DMS 273 treated with DMSO at 0.1 percent for 48 hours (cell line): ENCODE data around the gene SLC35F1.
"Not testable (repeated sequence)": the region's sequence is repeated elsewhere in the genome, so short reads cannot be mapped to it uniquely, and the experiment has no call there.

ENCODE experiments used
- DNase-seq: peaks from one replicate; lab custom pipeline; 2025; lab: John Stamatoyannopoulos, UW

The SLC35F1 gene

DNA sequence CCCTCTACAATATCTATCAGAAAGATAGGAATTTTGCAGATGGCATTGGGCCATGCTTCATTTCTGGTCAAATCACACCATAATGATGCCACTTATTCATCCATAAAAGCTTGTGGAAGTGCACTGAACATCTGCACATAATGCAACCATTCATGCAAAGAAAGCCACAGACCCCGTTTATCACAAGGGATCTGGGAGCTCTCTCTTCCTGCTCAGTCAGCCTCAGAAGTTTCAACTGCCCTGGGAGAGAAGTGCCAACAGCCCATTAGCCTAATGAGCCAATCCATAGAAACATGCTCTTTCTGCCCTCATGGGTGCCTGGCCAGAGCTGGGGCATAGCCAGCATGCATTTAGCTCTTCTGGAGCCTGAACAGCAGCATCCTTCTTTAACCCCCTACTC, 85.8 kb downstream of the SLC35F1 start:
- DNase-seq, result no peak

DNA sequence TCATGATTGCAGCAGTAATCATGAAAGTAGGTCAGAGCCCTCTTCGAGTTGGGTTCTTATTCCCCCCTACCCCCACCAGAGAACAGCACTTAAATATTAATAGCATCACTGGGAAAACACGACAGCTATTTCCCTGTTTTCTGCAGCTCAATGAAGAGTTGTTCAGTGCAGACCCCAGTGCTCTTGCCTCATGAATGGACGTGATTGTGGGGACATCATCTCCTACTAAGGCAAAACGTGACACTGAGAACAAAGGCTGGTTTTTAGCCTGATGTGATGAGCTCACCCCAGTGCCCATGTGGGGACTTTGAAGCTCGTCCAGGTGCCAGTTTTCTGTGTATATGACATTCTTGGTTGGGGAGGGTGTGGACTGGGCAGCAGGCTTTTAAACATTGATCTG, 105.9 kb downstream of the SLC35F1 start:
- no peak for DNase-seq

DNA sequence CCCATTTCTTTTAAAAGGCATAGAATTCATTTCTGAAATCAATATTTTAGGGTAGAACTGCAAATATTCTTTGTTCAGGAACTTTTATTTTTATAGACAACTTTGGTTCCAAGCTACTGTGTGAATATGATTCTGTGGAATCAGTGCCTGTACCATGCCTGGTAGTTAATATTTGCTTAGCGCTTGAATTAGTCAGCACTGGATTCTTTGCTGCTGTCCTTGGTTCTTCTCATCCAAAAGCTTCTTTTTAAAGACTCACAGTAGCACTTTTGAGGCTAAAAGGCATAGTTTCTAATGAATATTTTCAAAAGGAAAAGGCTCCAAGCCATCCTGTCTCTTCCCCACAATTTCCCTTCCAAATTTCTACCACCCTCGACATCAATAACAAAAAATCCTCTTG, 109.5 kb downstream of the SLC35F1 start:
- DNase-seq, result no peak

DNA sequence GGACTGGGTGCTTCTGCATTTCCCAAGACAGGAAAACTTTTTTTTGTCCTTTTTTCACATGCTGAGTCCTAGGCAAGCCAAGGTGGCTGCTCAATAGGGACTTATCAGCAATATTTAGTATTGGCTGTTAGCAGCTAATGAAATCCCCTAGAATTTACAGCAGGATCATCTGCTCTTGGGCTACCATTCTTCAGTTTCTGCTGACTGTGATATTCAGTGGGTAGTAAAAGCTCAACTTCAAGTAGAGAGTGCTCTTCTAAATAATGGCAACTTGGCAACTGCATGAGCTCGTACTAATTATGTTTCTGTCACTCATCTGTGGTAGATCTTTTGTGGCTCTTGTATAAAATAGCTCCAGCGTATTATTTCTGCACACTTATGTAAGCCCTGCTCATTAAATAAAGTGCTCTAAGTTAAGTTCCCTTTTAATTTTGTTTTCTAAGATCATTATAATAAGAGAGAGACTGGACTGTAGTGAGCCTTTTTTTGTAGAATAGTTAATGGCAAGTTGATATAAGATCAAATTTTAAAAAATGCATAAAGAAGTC, 110.3 kb downstream of the SLC35F1 start:
- no peak for DNase-seq

DNA sequence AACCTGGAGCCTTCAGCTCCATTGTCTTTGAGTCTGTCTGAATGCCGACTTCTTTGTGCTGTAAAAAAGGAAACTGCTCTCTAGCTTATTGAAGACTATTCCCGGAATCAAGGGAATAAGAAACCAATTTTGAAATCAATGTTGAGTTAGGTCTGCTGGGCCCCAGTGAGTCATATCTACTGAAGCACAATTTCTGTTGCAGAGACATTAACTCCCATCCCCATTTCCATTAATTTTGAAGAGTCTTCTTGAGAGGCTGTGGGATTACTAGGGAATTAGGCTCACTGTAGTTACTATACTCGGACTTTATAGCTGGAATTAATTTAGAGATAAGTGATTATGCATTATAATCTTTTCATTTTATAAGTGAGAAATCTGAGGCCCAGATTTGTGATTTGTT, 116.7 kb downstream of the SLC35F1 start:
- DNase-seq, result no peak

DNA sequence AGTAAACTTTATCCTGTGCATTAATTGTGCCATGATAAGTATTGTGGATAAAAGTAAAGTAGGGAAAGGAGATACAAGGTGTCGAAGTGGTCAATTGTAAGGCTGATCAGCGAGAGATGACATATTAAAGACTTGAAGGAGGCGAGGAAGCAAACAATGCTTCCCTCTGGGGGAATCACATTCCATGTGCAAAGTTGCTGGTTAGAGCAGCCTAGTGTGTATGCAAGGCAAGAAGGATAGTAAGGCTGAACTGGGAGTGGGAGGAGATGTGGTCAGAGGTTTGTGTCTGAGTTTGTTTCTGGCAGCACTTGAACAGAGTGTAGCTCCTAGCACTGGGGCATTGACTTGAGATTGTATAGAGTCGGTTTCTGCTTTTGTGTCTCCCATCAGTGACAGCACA, 122.9 kb downstream of the SLC35F1 start:
- no peak for DNase-seq

DNA sequence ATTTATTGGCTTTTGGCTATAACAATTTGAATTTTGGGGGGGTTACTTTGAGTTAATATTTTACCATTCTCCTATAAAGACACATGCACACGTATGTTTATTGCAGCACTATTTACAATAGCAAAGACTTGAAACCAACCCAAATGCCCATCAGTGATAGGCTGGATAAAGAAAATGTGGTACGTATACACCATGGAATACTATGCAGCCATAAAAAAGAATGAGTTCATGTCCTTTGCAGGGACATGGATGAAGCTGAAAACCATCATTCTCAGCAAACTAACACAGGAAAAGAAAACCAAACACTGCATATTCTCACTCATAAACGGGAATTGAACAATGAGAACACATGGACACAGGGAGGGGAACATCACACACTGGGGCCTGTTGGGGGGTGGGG, 130.4 kb downstream of the SLC35F1 start:
- DNase-seq, result not testable (repeated sequence)

DNA sequence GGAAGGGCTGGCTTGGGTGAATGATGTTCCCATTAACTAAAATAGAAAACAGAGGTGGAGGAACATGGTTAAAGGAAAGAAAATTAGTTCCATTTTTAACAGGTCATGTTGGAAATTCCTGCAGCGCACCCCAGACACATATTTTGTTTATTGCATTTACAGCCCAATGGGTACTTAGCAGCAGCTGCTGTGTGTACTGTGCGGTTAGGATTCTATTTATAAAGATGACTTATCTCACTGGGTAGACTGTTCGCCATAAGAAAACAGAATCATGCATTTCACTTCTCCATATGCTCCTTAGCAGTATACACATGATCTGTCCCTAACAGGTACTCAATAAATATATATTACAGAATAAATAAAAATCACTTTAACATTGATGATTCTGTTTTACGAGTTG, 135.8 kb downstream of the SLC35F1 start:
- DNase-seq, result no peak

DNA sequence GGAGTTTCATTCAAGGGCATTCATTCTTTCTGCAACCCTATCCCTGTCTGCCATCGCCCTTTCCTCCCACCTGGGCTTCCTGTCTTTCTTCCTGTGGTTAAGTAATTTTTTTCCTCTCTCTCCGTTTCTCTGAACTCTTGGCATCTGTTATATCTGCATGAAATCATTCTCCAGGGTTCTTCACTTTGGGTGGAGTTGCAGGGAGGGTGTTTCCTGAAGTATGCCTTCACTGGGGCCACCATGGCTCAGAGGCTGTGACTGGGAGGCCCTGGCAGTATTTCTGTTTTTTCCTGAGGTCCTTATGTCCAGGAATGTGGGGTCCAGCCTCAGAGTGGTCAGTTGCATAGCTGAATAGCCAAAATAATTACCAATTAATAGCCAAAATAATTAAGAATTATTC, 137.2 kb downstream of the SLC35F1 start:
- no peak for DNase-seq

DNA sequence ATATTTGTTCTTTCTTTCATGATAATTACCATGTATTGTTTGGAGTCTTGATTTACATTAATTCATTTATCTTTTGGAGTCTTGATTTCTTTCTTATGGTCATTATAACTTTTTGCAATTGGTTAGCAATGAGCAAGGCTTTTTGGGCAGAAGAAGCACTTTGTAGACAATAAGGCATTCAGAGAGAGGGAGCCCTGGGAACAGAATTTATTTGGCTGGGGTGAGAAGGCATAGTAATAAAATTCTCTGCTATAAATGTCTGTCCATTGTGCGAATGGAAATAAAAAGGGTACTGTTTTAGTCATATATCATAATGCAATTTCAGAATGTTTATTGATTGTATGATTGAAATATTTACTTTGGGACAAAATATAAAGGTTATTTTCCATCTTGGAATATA, 147.0 kb downstream of the SLC35F1 start:
- no peak for DNase-seq

DNA sequence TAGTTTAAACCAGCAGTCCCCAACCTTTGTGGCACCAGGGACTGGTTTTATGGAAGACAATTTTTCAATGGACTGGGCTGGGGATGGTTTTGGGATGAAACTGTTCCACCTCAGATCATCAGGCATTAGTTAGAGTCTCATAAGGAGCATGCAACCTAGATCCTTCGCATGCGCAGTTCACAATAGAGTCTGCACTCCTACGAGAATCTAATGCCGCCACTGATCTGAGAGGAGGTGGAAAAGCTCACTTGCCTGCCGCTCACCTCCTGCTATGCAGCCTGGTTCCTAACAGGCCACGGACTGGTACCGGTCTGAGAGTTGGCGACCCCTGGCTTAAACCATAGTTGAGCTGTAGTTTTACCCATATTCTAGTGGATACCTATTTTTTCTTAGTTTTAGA, 154.6 kb downstream of the SLC35F1 start:
- no peak for DNase-seq

DNA sequence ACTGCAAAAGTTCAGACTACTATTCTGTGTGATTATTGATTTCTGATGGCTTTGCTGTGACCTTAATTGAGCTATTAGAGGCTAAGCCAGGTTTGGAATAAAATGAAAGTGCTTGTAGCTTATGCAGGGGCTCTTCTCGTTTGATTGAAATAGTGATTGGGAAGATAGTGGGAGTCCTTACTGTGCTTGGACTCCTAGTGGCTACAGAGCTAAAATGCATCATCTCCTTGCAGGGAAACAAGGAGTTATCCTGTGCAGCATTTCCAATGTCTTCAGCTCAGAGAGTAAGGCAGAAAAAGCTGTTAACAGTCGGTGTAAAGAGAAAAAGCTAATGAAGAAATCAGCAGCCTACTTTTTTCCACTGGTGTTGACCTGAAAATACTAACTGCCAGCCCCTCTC, 173.5 kb downstream of the SLC35F1 start:
- peak; percentile 0 for DNase-seq

DNA sequence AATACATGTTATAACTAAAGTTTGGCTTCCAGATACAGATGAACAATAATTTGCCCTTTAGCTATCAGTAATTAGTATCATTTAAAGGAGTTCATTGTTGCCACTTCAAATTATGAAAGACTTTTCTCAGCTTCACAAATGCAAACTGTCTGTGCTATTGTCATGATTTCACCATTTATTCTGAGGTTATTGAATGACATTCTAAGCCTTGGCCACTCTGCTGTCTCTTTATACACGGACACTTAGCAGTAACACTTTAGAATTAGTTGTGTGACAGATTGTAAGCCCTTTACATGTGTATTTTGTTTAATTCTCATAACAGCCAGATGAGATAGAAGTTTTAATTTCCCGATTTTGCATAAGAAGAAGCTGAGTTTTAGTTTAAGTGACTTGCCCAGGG, 176.6 kb downstream of the SLC35F1 start:
- no peak for DNase-seq

DNA sequence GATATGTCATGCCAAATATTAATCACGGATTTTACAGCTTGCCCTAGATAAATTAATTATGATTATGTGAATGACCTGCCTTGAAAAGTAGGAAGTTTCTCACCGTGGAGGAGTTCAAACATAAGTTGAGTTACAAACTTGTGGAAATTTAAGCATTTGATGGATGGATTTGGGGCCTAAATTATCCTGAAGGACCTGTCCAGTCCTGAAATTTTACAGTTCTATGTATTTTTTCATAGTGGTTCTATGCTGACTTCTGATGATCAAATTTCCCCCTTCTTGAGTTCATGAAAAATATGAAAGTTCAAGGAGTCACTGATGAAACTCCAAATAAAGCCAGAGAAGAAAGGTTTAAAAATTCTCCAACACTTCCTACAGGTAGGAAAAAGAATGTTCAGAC, 178.6 kb downstream of the SLC35F1 start:
- DNase-seq, result no peak

DNA sequence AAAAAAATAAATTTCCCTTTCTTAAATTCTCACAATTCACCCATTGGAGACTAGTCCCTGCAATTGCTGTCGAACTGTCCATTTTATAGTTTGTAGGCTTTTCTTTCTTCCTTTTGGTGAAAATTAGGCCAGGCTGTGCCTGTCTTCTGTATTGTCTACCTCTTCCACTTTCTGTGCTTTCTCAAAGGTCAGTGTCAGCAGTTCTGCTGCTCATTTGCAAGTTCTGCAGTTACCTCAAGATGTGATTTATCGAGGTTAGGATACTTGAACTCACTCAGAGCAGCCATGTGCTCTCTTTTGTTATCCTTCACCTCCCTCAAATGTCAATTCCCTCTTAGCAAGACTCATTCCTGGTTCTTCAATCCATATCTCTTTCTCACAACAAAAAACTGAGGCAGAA, 179.1 kb downstream of the SLC35F1 start:
- no peak for DNase-seq

DNA sequence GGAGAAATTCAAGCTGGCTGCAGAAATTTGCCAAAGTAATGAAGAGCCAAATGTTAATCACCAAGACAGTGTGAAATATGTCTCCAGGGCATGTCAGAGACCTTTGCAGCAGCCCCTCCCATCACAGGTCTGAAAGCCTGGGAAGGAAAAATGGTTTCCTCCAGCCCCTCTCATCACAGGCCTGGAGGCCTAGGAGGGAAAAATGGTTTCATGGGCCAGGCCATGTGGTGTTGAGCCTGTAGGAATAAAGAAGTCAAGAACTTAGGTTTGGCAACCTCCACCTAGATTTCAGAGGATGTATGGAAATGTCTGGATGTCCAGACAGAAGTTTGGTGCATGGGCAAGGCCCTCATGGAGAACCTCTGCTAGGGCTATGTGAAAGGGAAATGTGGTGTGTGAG, 185.0 kb downstream of the SLC35F1 start:
- DNase-seq, result no peak

DNA sequence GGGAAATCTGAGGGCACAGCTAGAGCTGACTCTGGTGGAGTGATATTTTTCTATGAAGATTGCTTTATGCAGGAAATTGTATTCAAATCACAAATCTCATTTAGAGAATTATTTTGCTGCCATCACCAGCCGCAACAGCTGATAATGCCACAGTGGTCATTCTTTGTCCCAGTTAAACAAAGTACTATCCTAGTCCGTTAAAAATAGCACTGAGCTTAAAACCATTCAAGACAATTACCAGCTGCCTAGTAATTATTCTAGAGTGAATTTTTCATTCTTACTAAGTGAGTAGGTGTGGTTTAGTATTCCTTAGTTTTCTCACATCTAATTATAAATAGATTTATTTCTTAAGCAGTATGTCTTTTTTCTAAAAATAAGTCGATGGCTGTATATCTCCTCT, 190.5 kb downstream of the SLC35F1 start:
- DNase-seq, result no peak

DNA sequence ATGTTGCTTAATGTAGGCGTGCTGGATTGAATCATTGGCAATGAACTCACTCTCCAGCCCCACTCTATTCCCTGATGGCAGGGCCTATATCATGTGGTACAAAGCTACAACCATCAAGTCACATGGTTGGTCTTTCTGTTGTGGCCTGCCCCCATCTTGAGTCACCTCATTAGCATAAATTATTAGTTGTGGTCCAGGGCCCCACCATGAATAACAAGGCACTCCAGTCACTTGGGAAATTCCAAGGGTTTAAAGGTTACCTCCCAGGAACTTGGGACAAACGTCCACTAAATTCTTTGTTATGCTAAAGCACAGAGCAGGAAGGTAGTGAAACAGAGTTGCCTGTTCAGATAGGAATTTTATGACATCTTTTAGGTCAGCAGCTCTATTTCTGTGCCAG, 193.7 kb downstream of the SLC35F1 start:
- DNase-seq, result no peak

DNA sequence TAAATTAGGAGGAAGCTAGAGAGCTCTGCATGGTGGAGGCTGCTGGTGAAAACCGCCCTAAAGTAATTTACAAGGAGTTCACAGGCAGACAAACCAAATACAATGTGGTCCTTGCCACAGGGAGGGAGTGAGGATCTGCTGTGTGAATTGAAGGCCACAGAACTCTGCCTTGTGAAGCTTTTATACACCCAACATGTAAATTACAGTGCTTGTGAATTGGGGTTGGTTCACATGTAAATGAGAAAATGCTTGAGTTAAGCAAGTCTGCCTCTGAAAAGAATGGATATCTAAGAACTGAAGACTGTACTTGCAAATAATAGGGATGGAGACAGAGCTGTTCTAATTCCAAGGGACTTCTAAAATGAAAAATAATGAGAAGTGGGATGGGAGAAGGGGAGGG, 194.2 kb downstream of the SLC35F1 start:
- no peak for DNase-seq

DNA sequence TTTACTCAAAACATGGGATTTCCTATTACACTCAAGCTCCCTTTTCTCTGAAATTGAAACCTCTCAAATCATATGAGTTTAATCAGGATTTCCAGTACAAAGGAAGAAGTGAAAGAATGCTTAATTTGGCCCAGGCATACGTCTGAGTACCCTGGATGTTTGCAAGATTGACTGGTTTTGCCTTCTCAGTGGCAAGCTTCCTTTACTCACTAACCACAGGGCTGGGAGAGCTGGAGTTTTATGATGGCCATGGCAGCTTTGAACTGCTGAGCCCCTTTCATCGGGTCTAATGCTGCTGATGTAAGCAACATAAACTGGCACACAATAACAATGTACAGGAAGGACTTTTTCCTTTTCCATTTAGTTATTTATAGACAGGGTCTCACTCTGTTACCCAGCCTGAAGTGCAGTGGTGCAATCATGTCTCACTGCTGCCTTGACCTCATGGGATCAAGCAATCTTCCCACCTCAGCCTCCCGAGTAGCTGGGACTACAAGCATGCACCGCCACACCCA, 194.8 kb downstream of the SLC35F1 start:
- DNase-seq, result no peak

DNA sequence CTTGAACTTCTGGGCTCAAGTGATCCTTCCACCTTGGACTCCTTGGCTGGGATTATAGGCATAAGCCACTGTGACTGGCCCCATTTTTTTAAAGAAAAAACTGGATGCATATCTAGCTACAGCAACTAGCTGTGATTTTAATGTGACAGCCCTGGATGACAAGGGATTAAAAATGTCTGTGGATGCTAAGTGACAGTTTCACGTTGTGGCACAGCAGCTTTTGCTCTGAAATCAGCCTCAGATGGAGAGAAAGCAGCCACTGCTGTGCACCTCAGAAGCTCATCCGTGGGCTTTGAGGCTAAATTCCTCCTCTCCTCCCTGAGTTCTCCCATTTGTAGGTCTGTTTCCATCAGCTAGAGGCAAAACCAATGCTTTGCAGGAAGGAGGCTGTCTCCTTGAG, 195.3 kb downstream of the SLC35F1 start:
- DNase-seq, result no peak

DNA sequence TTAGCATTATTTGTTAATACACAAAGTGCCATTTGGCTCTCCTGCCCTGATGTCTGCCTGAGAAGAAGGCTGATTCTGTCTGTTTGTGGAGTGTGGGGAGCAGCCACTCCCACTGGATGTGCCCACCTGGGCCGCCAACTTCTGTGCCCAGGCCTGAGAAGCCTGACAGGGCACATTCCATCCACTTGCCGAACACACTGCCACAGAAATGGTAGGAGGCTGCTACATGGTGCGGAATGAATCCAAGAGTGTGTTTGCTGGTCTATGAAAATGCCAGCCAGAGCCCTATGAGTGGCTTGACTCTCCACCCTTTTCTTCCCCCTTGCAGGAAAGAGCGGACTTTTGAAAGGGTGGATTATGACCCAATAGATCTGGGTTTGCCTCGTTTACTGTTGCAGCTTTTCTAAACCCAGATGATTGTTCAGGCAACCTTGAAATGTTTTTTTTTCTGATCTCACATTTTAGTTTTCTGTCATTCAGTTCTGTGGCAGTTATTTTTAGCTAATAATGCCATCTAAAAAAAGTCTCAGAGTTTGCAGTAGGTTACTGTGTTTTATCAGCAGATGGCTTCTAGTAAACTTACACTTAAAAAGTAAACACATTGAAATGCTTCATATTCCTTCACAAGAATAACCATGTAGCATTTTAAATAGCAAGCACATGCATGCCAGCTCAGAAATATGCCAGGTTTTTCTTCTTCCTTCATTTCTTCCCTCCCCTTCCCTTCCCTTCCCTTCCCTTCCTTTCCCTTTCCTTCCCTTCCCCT, 196.5 kb downstream of the SLC35F1 start:
- no peak for DNase-seq

DNA sequence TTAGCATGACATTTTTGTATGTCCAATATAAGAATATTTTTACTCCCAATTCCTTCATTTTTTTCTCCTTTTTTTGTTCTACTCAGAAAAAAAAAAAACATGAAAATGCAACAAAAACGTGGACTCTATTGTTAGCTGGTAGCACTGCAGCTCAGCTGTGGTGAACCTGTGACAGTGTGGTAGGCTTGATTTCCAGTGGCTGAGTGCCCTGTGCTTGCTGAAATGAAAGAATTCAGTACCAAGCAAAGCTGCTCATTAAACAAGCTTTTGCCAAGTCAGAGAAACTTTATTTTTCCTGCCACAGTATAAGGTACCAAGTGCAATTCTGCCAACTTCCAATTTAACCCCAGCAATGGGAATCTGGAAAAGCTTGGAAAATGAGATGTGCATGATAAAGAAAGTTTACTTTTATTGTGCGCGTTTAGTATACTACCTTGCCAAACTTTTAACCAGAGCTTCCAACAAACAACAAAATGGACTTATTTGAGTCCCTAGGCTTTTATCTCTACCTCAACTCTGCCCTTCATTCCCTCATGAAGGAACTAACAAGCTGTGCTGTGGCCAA, 215.2 kb downstream of the SLC35F1 start:
- DNase-seq, result no peak

DNA sequence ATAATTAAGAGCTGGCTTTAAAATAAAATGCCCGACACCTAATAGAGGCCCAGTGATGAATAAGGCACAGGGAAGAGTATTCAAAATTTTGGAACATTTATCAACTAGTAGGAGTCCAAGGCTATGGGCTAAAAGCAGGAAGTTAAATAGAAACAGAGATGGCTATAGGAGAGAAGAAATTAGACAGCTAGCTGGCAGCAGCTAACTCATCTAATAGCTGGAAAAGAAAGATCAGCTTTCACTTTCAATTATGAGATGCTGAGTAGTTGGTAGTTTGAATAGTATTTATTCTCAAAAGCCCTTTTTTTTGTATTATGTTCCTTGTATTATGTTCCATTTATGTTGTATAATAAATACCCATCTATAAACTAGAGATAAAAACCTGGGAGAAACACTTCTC, 215.7 kb downstream of the SLC35F1 start:
- DNase-seq, result no peak
